Osteocyte (in vitro differentiated cells): ENCODE data around the gene SLC39A11. TPM values are rescaled to one million over a fixed set of nuclear protein-coding genes. Genes with fewer than 3 reads are reported as not detected.

ENCODE experiments used
- DNase-seq: peaks from one replicate; pipeline ENCODE4 v3.0.0; 2021; ENCODE audit warnings: mixed read lengths; ENCODE audit not compliant: unreplicated experiment; ENCODE audit errors: extremely low spot score
- H3K27ac Mint-ChIP-seq: one replicate; pipeline ENCODE4 v1.8.0; 2021; ENCODE audit warnings: mild to moderate bottlenecking, mixed read lengths; ENCODE audit not compliant: unreplicated experiment
- H3K27me3 Mint-ChIP-seq: one replicate; pipeline ENCODE4 v1.8.0; 2021; ENCODE audit warnings: mixed read lengths; ENCODE audit not compliant: unreplicated experiment
- H3K36me3 Mint-ChIP-seq: one replicate; pipeline ENCODE4 v1.8.0; 2021; ENCODE audit warnings: mixed read lengths; ENCODE audit not compliant: unreplicated experiment
- H3K4me1 Mint-ChIP-seq: one replicate; pipeline ENCODE4 v1.8.0; 2021; ENCODE audit warnings: mixed read lengths; ENCODE audit not compliant: unreplicated experiment
- H3K4me3 Mint-ChIP-seq: one replicate; pipeline ENCODE4 v1.8.0; 2021; ENCODE audit warnings: mild to moderate bottlenecking, moderate library complexity, mixed read lengths; ENCODE audit not compliant: unreplicated experiment
- H3K9me3 Mint-ChIP-seq: one replicate; pipeline ENCODE4 v1.8.0; 2021; ENCODE audit warnings: mixed read lengths; ENCODE audit not compliant: unreplicated experiment
- total RNA-seq: library from RNA; stranded (reverse); gene quantifications from 2 replicates; pipeline ENCODE4 v1.2.1, GENCODE V29; 2021
- TF ChIP-seq, protein P1 (sequence below): fragments of 200-600 bp; sonication (generic); IDR thresholded peaks from 2 replicates; pipeline ENCODE4 v1.5.0; 2021; ENCODE audit warnings: antibody characterized with exemption, mild to moderate bottlenecking, moderate library complexity

Gene SLC39A11
- total RNA-seq, 1 donor from 2014 or later = 50.2 TPM

DNA sequence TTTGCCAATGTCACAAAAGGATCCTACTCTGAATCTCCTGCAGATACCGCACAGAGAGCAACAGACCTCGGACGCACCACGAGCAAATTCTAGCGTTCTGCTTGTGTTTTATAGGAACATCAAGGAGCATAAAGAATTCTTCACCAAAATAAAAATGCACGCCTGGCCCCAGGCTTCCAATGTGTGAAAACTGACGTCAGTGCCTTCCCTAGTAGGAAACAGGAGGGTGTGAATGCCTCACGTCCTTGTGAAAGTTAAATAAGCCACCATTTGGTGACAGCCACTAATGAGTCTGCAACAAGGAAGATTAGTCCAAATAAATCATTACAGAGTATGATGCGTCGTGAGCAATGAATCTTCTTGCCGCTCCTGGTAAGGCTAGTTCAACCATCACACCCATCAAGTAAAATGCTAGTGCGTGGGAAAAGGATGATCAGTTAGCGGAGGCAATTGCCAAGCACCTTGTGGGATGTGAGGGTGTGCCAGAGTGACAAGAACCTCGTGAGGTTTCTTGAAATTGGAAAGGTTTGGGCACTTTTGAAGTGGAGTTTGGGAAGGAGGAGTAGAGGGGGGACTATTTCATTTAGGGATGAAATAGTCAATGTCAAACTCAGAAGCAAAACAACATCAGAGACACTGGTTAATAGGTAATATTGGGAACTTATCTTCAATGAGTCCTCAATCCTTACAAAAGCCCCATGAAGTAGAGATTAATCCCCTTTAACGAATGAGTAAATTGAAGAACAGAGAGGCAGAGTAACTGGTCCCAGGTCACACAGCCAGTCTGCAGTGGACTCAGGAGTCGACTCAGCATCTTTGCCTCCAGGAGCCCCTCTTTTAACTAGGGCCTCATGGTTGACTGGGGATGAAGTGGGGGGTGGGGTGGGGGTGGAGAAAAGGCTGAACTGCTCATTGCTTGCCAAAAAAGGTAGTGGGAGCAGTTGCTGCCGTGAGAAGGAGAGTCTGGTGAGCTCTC lies 238.8 kb downstream of the SLC39A11 start:
- no peaks in the 10 kb centered on the region for H3K27me3 Mint-ChIP-seq
- H3K4me3 Mint-ChIP-seq = no peak overlapping the region
- no peaks in the 10 kb centered on the region for H3K4me1 Mint-ChIP-seq
- TF ChIP-seq, protein P1, sequence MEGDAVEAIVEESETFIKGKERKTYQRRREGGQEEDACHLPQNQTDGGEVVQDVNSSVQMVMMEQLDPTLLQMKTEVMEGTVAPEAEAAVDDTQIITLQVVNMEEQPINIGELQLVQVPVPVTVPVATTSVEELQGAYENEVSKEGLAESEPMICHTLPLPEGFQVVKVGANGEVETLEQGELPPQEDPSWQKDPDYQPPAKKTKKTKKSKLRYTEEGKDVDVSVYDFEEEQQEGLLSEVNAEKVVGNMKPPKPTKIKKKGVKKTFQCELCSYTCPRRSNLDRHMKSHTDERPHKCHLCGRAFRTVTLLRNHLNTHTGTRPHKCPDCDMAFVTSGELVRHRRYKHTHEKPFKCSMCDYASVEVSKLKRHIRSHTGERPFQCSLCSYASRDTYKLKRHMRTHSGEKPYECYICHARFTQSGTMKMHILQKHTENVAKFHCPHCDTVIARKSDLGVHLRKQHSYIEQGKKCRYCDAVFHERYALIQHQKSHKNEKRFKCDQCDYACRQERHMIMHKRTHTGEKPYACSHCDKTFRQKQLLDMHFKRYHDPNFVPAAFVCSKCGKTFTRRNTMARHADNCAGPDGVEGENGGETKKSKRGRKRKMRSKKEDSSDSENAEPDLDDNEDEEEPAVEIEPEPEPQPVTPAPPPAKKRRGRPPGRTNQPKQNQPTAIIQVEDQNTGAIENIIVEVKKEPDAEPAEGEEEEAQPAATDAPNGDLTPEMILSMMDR = no peak
- peaks cover 14% of the 10 kb centered on the region for H3K9me3 Mint-ChIP-seq
- DNase-seq = no peak
- H3K36me3 Mint-ChIP-seq = peaks cover 14% of the 10 kb centered on the region
- H3K27ac Mint-ChIP-seq = no peak overlapping the region

DNA sequence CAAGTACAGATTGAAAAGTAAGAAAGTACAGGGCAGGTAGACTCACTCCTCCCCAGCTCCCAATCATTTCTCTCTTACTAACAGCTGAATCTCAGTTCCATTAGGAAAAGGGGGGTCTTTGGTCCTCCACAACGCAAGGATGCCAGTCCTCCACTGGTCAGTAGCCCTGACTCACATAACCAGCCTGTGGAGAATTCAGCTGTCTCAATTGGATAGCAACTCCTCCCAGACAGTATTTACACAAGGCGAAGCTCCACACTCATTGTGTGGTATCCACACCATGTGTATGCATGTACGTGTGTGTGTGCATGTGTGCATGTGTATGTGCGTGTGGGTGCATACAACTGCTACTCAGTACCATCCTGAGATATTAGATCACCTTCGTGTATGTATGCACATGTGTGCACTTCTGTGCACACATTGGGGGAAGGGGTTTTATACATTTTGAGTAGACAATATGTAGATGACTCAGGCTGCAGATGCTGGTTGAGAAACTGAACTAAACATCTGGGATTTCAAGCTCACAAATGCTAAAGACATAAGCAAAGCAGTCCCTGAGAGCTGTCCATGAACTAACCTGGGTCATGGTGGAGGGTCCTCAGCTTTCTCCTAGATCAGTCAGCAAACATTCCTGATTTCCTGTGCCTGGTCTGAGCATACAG lies 240.1 kb downstream of the SLC39A11 start:
- Mint-ChIP-seq H3K27me3 (no peaks in the 10 kb centered on the region), H3K4me3 (no peak overlapping the region), H3K36me3 (peaks cover 7% of the 10 kb centered on the region), H3K9me3 (peaks cover 3% of the 10 kb centered on the region), H3K4me1 (no peaks in the 10 kb centered on the region), H3K27ac (no peak overlapping the region)
- DNase-seq = no peak
- TF ChIP-seq, protein P1 = no peak

DNA sequence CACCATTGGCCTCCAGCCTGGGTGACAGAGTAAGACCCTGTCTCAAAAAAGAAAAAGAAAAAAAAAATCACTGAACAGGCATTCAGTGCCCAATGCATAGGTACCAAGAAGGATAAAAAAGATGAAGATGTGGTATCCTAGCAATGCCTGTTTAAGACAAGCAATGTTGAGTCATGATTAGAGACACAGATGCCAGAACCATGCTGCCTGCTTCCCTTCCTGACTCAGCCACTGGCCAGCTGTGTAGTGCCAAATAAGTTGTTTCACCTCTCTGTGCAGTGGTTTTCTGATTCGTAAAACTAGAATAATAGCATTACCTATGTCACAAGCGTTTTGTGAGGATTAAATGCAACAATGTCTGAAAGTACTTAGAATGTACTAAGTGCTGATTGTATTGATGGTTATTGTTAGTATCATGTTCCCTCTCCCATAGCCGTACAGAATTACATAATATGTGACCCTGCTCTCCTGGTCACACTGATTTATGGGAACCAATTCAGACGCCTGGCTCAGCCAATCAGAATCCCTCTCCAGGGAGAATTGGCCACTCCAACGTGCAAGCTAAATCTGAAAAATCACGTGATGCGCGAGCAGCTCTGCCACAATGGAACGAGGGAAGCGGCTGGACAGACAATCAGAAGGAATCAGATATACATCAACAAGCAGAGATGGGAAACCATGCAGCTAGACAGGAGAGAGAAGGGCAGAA lies 241.9 kb downstream of the SLC39A11 start:
- H3K27ac Mint-ChIP-seq = no peak overlapping the region
- no peaks in the 10 kb centered on the region for H3K9me3 Mint-ChIP-seq
- H3K36me3 Mint-ChIP-seq = peaks cover 11% of the 10 kb centered on the region
- H3K27me3 Mint-ChIP-seq = no peaks in the 10 kb centered on the region
- no peaks in the 10 kb centered on the region for H3K4me1 Mint-ChIP-seq
- no peak overlapping the region for H3K4me3 Mint-ChIP-seq
- TF ChIP-seq, protein P1 = no peak
- no peak for DNase-seq

DNA sequence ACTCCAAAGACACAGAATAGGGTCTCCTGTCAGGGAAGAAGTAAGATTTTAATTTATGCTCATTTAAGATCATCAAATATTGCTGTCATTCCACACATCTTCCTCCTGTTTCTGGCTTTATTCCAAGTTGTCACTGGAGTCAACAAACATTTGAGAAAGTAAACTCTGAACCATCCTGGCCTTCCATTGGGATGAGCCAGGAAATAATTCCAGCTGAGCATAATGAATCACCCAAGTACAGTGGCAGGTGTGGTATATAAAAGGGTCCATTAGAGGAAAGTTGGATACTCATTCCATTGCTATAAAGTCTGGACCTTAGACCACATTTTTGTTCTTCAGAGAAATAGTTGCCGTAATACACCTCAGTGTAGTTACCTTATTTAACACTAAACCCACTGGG lies 246.1 kb downstream of the SLC39A11 start:
- Mint-ChIP-seq H3K36me3 (peaks cover 21% of the 10 kb centered on the region), H3K27ac (no peak overlapping the region), H3K27me3 (no peaks in the 10 kb centered on the region), H3K9me3 (no peaks in the 10 kb centered on the region), H3K4me3 (no peak overlapping the region), H3K4me1 (peaks cover 6% of the 10 kb centered on the region)
- DNase-seq = no peak
- TF ChIP-seq, protein P1 = no peak
